ENCODE results near the gene HDAC1.

The HDAC1 gene

DNA sequence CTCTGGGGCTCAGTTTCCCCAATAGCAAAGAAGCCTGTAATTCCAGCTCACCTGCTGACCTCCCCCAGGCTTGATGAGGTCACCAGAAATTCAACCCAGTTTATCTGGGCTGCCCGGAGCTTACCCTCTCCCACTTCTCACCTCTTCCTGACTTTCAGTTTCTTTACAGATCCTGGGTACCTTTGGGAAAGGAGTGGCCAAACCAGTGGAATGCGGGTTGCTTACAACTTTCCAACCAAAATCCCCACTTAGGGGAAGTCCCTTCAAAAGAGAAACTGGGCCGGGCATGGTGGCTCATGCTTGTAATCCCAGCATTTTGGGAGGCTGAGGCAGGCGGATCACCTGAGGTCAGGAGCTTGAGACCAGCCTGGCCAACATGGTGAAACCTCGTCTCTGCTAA, 50.1 kb downstream of the HDAC1 start:
- H3K27me3 ChIP-seq (ENCODE audit: control insufficient read depth, low read length) = 0 out of 2 replicates have a peak, but pooled peaks cover 4% of the 10 kb centered on the region
- H3K9me2 ChIP-seq (replicated peaks; ENCODE audit: control insufficient read depth, low read length) = no peaks in the 10 kb centered on the region
- no peaks in the 10 kb centered on the region for H3K9me3 ChIP-seq (ENCODE audit: control insufficient read depth, insufficient read depth, low read length)
- peaks cover 31% of the 10 kb centered on the region for H3K4me1 ChIP-seq (ENCODE audit: control insufficient read depth, low read length)
- no peak overlapping the region for H3K4me3 ChIP-seq (ENCODE audit: low read length)
- H4K20me1 ChIP-seq (ENCODE audit: control insufficient read depth, insufficient read depth, low read depth, low read length) = no peaks in the 10 kb centered on the region
- no peaks in the 10 kb centered on the region for H3K79me2 ChIP-seq (ENCODE audit: control insufficient read depth, low read length)
- H3K36me3 ChIP-seq (ENCODE audit: control insufficient read depth, low read length) = no peaks in the 10 kb centered on the region
- TF ChIP-seq, protein P1, sequence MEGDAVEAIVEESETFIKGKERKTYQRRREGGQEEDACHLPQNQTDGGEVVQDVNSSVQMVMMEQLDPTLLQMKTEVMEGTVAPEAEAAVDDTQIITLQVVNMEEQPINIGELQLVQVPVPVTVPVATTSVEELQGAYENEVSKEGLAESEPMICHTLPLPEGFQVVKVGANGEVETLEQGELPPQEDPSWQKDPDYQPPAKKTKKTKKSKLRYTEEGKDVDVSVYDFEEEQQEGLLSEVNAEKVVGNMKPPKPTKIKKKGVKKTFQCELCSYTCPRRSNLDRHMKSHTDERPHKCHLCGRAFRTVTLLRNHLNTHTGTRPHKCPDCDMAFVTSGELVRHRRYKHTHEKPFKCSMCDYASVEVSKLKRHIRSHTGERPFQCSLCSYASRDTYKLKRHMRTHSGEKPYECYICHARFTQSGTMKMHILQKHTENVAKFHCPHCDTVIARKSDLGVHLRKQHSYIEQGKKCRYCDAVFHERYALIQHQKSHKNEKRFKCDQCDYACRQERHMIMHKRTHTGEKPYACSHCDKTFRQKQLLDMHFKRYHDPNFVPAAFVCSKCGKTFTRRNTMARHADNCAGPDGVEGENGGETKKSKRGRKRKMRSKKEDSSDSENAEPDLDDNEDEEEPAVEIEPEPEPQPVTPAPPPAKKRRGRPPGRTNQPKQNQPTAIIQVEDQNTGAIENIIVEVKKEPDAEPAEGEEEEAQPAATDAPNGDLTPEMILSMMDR (IDR thresholded peaks at IDR 0.05; ENCODE audit: low read depth, low read length, poor library complexity, severe bottlenecking) = no peak
- TF ChIP-seq EZH2phosphoT487 (IDR thresholded peaks at IDR 0.05; ENCODE audit: borderline replicate concordance, low read length) = no peak
- no peak overlapping the region for H3K27ac ChIP-seq (ENCODE audit: low read depth, low read length)
- no peak overlapping the region for H3K4me2 ChIP-seq (ENCODE audit: low read length)
- H3F3A ChIP-seq (ENCODE audit: control insufficient read depth, insufficient read depth) = peaks cover 6% of the 10 kb centered on the region; the same call in 1 of the 2 replicates

DNA sequence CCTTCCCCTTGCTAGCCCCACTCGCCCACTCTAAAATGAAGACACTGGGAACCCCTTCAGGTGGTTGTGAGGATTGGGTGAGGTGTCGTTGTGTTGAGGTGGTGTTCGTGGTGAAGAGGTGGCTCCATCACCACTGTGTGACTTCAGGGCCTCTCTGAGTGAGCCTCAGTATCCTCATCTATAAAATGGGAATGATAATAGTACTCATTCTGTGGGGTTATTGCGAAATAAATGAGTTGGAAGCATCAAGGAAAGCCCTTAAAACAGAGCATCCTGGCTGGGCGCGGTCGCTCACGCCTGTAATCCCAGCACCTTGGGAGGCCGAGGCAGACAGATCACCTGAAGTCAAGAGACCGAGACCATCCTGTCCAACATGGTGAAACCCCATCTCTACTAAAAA, 50.8 kb downstream of the HDAC1 start:
- Histone ChIP-seq H3K27me3 (ENCODE audit: control insufficient read depth, low read length) (0 out of 2 replicates have a peak, but pooled peaks cover 4% of the 10 kb centered on the region), H3K79me2 (ENCODE audit: control insufficient read depth, low read length) (no peaks in the 10 kb centered on the region), H3K4me3 (ENCODE audit: low read length) (no peak overlapping the region), H3K27ac (ENCODE audit: low read depth, low read length) (no peak overlapping the region), H3F3A (ENCODE audit: control insufficient read depth, insufficient read depth) (peaks cover 5% of the 10 kb centered on the region; the same call in 1 of the 2 replicates), H3K9me2 (replicated peaks; ENCODE audit: control insufficient read depth, low read length) (no peaks in the 10 kb centered on the region), H3K4me2 (ENCODE audit: low read length) (no peak overlapping the region), H3K36me3 (ENCODE audit: control insufficient read depth, low read length) (no peaks in the 10 kb centered on the region), H3K9me3 (ENCODE audit: control insufficient read depth, insufficient read depth, low read length) (no peaks in the 10 kb centered on the region), H3K4me1 (ENCODE audit: control insufficient read depth, low read length) (peaks cover 24% of the 10 kb centered on the region), H4K20me1 (ENCODE audit: control insufficient read depth, insufficient read depth, low read depth, low read length) (no peaks in the 10 kb centered on the region)
- TF ChIP-seq, protein P1 (IDR thresholded peaks at IDR 0.05; ENCODE audit: low read depth, low read length, poor library complexity, severe bottlenecking) = no peak
- no peak for TF ChIP-seq EZH2phosphoT487 (IDR thresholded peaks at IDR 0.05; ENCODE audit: borderline replicate concordance, low read length)

DNA sequence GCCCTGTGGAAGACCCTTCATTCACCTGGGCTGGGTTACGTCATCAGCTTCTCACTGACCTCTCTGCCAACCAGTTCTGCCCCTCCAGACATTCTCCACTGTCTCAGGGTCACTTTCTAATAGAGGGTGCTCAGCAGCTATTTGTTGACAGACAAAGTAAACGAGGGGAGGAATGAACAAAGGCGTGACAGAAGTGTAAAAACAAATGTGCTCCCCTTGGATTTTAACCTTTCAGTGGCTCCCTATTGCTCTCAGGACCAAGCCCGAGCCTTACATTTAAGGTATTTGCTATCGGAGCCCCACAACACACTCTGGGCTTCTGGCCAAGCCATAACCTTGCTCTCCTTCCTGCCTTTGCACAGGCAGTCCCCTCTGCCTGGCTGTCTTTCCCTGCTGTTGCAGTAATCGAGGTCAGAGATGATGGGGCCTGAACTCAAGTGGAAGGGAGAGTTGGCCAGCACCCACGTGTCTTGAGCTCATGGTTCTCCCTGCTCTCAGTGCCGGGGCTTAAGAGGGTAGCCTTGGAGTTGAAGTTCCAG, 53.5 kb downstream of the HDAC1 start:
- H3K9me2 ChIP-seq (replicated peaks; ENCODE audit: control insufficient read depth, low read length) = no peaks in the 10 kb centered on the region
- 0 out of 2 replicates have a peak, but pooled peaks cover 4% of the 10 kb centered on the region for H3K27me3 ChIP-seq (ENCODE audit: control insufficient read depth, low read length)
- H3K79me2 ChIP-seq (ENCODE audit: control insufficient read depth, low read length) = no peaks in the 10 kb centered on the region
- no peaks in the 10 kb centered on the region for H3F3A ChIP-seq (ENCODE audit: control insufficient read depth, insufficient read depth)
- no peaks in the 10 kb centered on the region for H4K20me1 ChIP-seq (ENCODE audit: control insufficient read depth, insufficient read depth, low read depth, low read length)
- no peaks in the 10 kb centered on the region for H3K36me3 ChIP-seq (ENCODE audit: control insufficient read depth, low read length)
- H3K4me3 ChIP-seq (ENCODE audit: low read length) = no peak overlapping the region
- no peaks in the 10 kb centered on the region for H3K9me3 ChIP-seq (ENCODE audit: control insufficient read depth, insufficient read depth, low read length)
- TF ChIP-seq, protein P1 (IDR thresholded peaks at IDR 0.05; ENCODE audit: low read depth, low read length, poor library complexity, severe bottlenecking) = no peak
- no peak for TF ChIP-seq EZH2phosphoT487 (IDR thresholded peaks at IDR 0.05; ENCODE audit: borderline replicate concordance, low read length)
- H3K4me1 ChIP-seq (ENCODE audit: control insufficient read depth, low read length) = peaks cover 14% of the 10 kb centered on the region
- no peak overlapping the region for H3K4me2 ChIP-seq (ENCODE audit: low read length)
- H3K27ac ChIP-seq (ENCODE audit: low read depth, low read length) = no peak overlapping the region
